Natural killer cell (primary cell): Measurements from ENCODE around the gene PTPRQ. TPM values are rescaled to one million over a fixed set of nuclear protein-coding genes. Genes with fewer than 3 reads are reported as not detected.
"Not testable (repeated sequence)": the region's sequence is repeated elsewhere in the genome, so short reads cannot be mapped to it uniquely, and the experiment has no call there.

Experiments used
- ATAC-seq, 3 donors: fragments of 150-1000 bp in 2 of 3; fragments of 200-7000 bp in 1 of 3; cut with Tn5 transposase; 1 replicate in 1 of 3; 2 replicates in 2 of 3; pipeline ENCODE4 v1.10.0; 2021; ENCODE audit warnings: mild to moderate bottlenecking in 2 of 3, moderate library complexity in 2 of 3
- DNase-seq, 2 donors: peaks; one replicate each; pipeline versions ENCODE4 v3.0.0 to v3.0.0-alpha.2; 2013 to 2021; ENCODE audit warnings: mixed read lengths in 1 of 2
- H3K27ac ChIP-seq: one replicate; pipeline ENCODE4 v1.5.1; 2013; ENCODE audit warnings: mild to moderate bottlenecking, low read length
- H3K27me3 ChIP-seq: one replicate; pipeline ENCODE4 v1.6.1; 2013; ENCODE audit warnings: low read length; ENCODE audit not compliant: control insufficient read depth, insufficient read depth
- H3K36me3 ChIP-seq: one replicate; pipeline ENCODE4 v1.6.1; 2013; ENCODE audit warnings: low read length; ENCODE audit not compliant: control insufficient read depth, insufficient read depth
- H3K4me1 ChIP-seq: one replicate; pipeline ENCODE4 v1.6.1; 2013; ENCODE audit warnings: low read length; ENCODE audit not compliant: control insufficient read depth, insufficient read depth
- H3K4me3 ChIP-seq: one replicate; pipeline ENCODE4 v1.5.1; 2013; ENCODE audit warnings: low read length
- H3K9me3 ChIP-seq: one replicate; pipeline ENCODE4 v1.6.1; 2013; ENCODE audit warnings: low read length; ENCODE audit not compliant: control insufficient read depth, insufficient read depth
- H3K27ac Mint-ChIP-seq, 2 donors: one replicate each; pipeline ENCODE4 v1.8.0; 2022; ENCODE audit warnings: mild to moderate bottlenecking in 2 of 2, mixed read lengths in 2 of 2, moderate library complexity in 1 of 2
- H3K27me3 Mint-ChIP-seq, 2 donors: one replicate each; pipeline ENCODE4 v1.8.0; 2022; ENCODE audit warnings: low read depth in 2 of 2, mixed read lengths in 2 of 2
- H3K36me3 Mint-ChIP-seq: one replicate; pipeline ENCODE4 v1.8.0; 2022; ENCODE audit warnings: mixed read lengths
- H3K4me1 Mint-ChIP-seq, 2 donors: one replicate each; pipeline ENCODE4 v1.8.0; 2022; ENCODE audit warnings: mixed read lengths in 2 of 2
- H3K4me3 Mint-ChIP-seq: one replicate; pipeline ENCODE4 v1.8.0; 2022; ENCODE audit warnings: mild to moderate bottlenecking, moderate library complexity, mixed read lengths
- H3K9me3 Mint-ChIP-seq, 2 donors: one replicate each; pipeline ENCODE4 v1.8.0; 2022; ENCODE audit warnings: mixed read lengths in 2 of 2
- CTCF ChIP-seq: fragments of 200-600 bp; IDR thresholded peaks from one replicate; pipeline ENCODE4 v1.8.0; 2022; ENCODE audit warnings: antibody characterized with exemption
- WGBS: methylation state at CpG from one replicate; pipeline ENCODE4 v1.1.7; 2013; ENCODE audit warnings: missing lambda C conversion rate; ENCODE audit not compliant: insufficient coverage; 5-methylcytosine and 5-hydroxymethylcytosine counted together
- intact Hi-C: fragments of 100-400 bp; cut with micrococcal nuclease; formaldehyde crosslinking; loops from one replicate; pipeline ENCODE4 v1.14.2; 2022
- total RNA-seq, 4 donors: library from RNA; stranded (reverse); fragments of 120-200 nt in 1 of 4; gene quantifications; one replicate each; pipeline versions ENCODE4 v1.2.3 to v1.2.4, GENCODE V29; 2013 to 2022

The PTPRQ gene
- total RNA-seq, 3 donors from 2014 or later (not counting 1 experiment from before 2014, with no cell fraction given), result not detected

GRCh38 chr12:80469681-80470080 lies 25.6 kb downstream of the PTPRQ start:
- Histone ChIP-seq H3K36me3 (no peaks in the 10 kb centered on the region), H3K27me3 (no peaks in the 10 kb centered on the region), H3K4me3 (no peak overlapping the region), H3K27ac (no peak overlapping the region), H3K4me1 (no peaks in the 10 kb centered on the region), H3K9me3 (no peaks in the 10 kb centered on the region)
- Mint-ChIP-seq H3K27ac (no peak overlapping the region), H3K27me3 (no peaks in the 10 kb centered on the region), H3K9me3 (peaks cover 0 to 3% of the 10 kb centered on the region in 2 donors), H3K36me3 (no peaks in the 10 kb centered on the region), H3K4me3 (no peak overlapping the region), H3K4me1 (no peaks in the 10 kb centered on the region)
- intact Hi-C loops, result no loop called here
- WGBS, result 88% methylated on average over 1 of the region's 1 CpG
- no peak for TF ChIP-seq CTCF
- ATAC-seq, result no peak
- DNase-seq, result no peak

- Mint-ChIP-seq H3K4me3 (no peak overlapping the region), H3K27ac (no peak overlapping the region), H3K36me3 (no peaks in the 10 kb centered on the region), H3K27me3 (no peaks in the 10 kb centered on the region), H3K4me1 (no peaks in the 10 kb centered on the region), H3K9me3 (peaks cover 0 to 3% of the 10 kb centered on the region in 2 donors)
- intact Hi-C loops, result no loop called here
- Histone ChIP-seq H3K36me3 (no peaks in the 10 kb centered on the region), H3K9me3 (no peaks in the 10 kb centered on the region), H3K4me1 (no peaks in the 10 kb centered on the region), H3K27ac (no peak overlapping the region), H3K4me3 (no peak overlapping the region), H3K27me3 (no peaks in the 10 kb centered on the region)
- ATAC-seq (no peak), DNase-seq (no peak)
- 81% methylated on average over 1 of the region's 1 CpG for WGBS
- TF ChIP-seq CTCF, result no peak
Measured at GRCh38 chr12:80470403-80470802, 26.4 kb downstream of the PTPRQ start.

- no peak for DNase-seq
- Mint-ChIP-seq H3K9me3 (no peaks in the 10 kb centered on the region), H3K27ac (no peak overlapping the region), H3K4me3 (no peak overlapping the region), H3K36me3 (no peaks in the 10 kb centered on the region), H3K27me3 (no peaks in the 10 kb centered on the region), H3K4me1 (no peaks in the 10 kb centered on the region)
- no peaks in the 10 kb centered on the region for H3K36me3 ChIP-seq
- no peaks in the 10 kb centered on the region for H3K27me3 ChIP-seq
- no peaks in the 10 kb centered on the region for H3K9me3 ChIP-seq
- intact Hi-C loops, result no loop called here
- no peak overlapping the region for H3K4me3 ChIP-seq
- no peak for ATAC-seq
- H3K4me1 ChIP-seq, result no peaks in the 10 kb centered on the region
- no peak for TF ChIP-seq CTCF
- H3K27ac ChIP-seq, result no peak overlapping the region
Measured at GRCh38 chr12:80472236-80472635, 28.2 kb downstream of the PTPRQ start.

GRCh38 chr12:80472911-80473500 lies 29.0 kb downstream of the PTPRQ start:
- intact Hi-C loops, result no loop called here
- no peaks in the 10 kb centered on the region for H3K36me3 Mint-ChIP-seq
- Histone ChIP-seq H3K4me3 (no peak overlapping the region), H3K36me3 (no peaks in the 10 kb centered on the region), H3K9me3 (no peaks in the 10 kb centered on the region), H3K27ac (no peak overlapping the region), H3K27me3 (no peaks in the 10 kb centered on the region), H3K4me1 (no peaks in the 10 kb centered on the region)
- DNase-seq (no peak), ATAC-seq (no peak)
- WGBS, result no CpG with 5 or more reads among the region's 4 CpGs
- no peaks in the 10 kb centered on the region for H3K9me3 Mint-ChIP-seq
- no peak overlapping the region for H3K27ac Mint-ChIP-seq
- H3K4me1 Mint-ChIP-seq, result no peaks in the 10 kb centered on the region
- H3K27me3 Mint-ChIP-seq, result no peaks in the 10 kb centered on the region
- no peak overlapping the region for H3K4me3 Mint-ChIP-seq
- no peak for TF ChIP-seq CTCF

GRCh38 chr12:80477521-80478145 lies 33.6 kb downstream of the PTPRQ start:
- DNase-seq, H3K27ac Mint-ChIP-seq, H3K27me3 ChIP-seq, intact Hi-C loops, H3K4me3 ChIP-seq, H3K4me1 Mint-ChIP-seq, H3K27me3 Mint-ChIP-seq, H3K9me3 ChIP-seq, H3K27ac ChIP-seq, H3K4me3 Mint-ChIP-seq, H3K36me3 Mint-ChIP-seq, H3K36me3 ChIP-seq, H3K9me3 Mint-ChIP-seq, ATAC-seq, H3K4me1 ChIP-seq: not testable (repeated sequence)
- WGBS, result 92% methylated on average over 31 of the region's 31 CpGs
